Hepatocyte (in vitro differentiated cells): ENCODE results near the gene ANXA2.

ENCODE experiments used
- CTCF ChIP-seq: fragments of 200-600 bp; sonication (generic); IDR thresholded peaks from 2 replicates; pipeline ENCODE4 v1.5.1; 2016; ENCODE audit warnings: antibody characterized with exemption, mild to moderate bottlenecking; ENCODE audit not compliant: poor library complexity
- EZH2 ChIP-seq: fragments of 200-600 bp; sonication (generic); IDR thresholded peaks from 2 replicates; pipeline ENCODE4 v1.6.1; 2016; ENCODE audit warnings: antibody characterized with exemption, mild to moderate bottlenecking, borderline replicate concordance
- EZH2phosphoT487 ChIP-seq: fragments of 200-600 bp; sonication (generic); IDR thresholded peaks from one replicate; pipeline ENCODE4 v1.6.1; 2018; ENCODE audit warnings: antibody characterized with exemption, mild to moderate bottlenecking, low read depth, moderate library complexity; ENCODE audit not compliant: unreplicated experiment, severe bottlenecking

- TF ChIP-seq CTCF (no peak), EZH2 (no peak), EZH2phosphoT487 (no peak)
These were observed 1.6 kb upstream of the ANXA2 start for GRCh38 chr15:60399246-60399915.
